Measurements from ENCODE around the gene AQP1. TPM values are rescaled to one million over a fixed set of nuclear protein-coding genes. Genes with fewer than 3 reads are reported as not detected.

AQP1 gene
- total RNA-seq, 1 experiment from 2014 or later = not detected

DNA sequence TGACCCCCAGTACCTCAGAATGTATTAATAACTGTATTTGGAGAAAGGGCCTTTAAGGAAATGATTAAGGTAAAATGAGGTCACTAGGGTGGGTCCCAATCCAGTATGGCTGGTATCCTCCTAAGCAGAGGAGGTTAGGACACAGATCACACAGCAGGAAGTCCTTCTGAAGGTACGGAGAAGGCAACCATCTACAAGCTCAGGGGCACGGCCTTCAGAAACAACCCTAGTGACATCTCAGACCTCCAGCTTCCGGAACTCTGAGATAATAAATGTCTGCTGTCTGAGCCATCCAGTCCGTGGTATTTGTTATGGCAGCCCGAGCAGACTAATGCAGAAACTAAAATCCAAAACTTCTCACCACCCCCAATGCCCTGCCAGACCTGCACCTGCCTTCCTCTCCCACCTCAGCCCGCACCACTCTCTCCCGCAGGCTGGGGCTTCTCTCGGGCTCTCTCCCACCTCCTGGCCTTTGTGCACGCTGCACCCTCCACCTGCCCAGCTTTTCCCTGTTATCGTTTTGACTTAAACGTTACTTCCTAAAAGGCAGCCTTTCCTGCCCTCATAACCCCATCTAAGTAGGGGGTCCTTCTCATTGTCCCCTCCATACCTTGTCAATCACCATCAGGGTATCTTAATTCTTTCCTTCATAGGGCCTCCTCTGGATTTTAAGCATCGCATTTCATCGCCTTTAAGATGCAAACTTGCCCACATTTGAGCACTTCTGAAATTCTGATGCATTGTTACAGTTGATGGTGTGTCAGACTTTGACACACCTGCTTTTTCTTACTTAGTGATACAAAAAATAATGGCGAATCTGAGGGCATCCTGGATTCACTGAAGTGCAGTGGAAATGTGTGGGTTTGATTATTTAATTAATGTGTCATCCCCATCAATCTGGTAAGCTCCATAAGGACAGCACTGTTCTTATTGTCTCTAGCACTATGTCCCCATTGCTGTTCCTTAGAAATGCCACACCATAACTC is 32.2 kb upstream of the AQP1 start:
- peaks cover 12% of the 10 kb centered on the region for H3K36me3 Mint-ChIP-seq (ENCODE audit: insufficient read depth, unreplicated experiment)
- TF ChIP-seq, protein P1, sequence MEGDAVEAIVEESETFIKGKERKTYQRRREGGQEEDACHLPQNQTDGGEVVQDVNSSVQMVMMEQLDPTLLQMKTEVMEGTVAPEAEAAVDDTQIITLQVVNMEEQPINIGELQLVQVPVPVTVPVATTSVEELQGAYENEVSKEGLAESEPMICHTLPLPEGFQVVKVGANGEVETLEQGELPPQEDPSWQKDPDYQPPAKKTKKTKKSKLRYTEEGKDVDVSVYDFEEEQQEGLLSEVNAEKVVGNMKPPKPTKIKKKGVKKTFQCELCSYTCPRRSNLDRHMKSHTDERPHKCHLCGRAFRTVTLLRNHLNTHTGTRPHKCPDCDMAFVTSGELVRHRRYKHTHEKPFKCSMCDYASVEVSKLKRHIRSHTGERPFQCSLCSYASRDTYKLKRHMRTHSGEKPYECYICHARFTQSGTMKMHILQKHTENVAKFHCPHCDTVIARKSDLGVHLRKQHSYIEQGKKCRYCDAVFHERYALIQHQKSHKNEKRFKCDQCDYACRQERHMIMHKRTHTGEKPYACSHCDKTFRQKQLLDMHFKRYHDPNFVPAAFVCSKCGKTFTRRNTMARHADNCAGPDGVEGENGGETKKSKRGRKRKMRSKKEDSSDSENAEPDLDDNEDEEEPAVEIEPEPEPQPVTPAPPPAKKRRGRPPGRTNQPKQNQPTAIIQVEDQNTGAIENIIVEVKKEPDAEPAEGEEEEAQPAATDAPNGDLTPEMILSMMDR (IDR thresholded peaks at IDR 0.05; ENCODE audit: unreplicated experiment) = no peak
- BruUV-seq (replicated peaks) = no TSS peak
- intact Hi-C loops (cut with micrococcal nuclease) = no loop called here
- no peak overlapping the region for H3K4me3 Mint-ChIP-seq (ENCODE audit: unreplicated experiment)
- CTCF ChIA-PET = interaction anchor here (0.7 kb wide), 1 partner anchor 247 kb away, joined by 4 read pairs; no protein-coding TSS in a partner anchor
- POLR2A ChIA-PET = interaction anchor here (0.7 to 1.2 kb wide), 2 partner anchors 9 to 62 kb away, joined by 3 read pairs; no protein-coding TSS in a partner anchor
- no peak for DNase-seq (ENCODE audit: unreplicated experiment)
- H3K9me3 Mint-ChIP-seq (ENCODE audit: unreplicated experiment) = no peaks in the 10 kb centered on the region
- H3K4me1 Mint-ChIP-seq (ENCODE audit: insufficient read depth, unreplicated experiment) = no peaks in the 10 kb centered on the region
- no peaks in the 10 kb centered on the region for H3K27me3 Mint-ChIP-seq (ENCODE audit: insufficient read depth, unreplicated experiment)
- no peak overlapping the region for H3K27ac Mint-ChIP-seq (ENCODE audit: low read depth, unreplicated experiment)

DNA sequence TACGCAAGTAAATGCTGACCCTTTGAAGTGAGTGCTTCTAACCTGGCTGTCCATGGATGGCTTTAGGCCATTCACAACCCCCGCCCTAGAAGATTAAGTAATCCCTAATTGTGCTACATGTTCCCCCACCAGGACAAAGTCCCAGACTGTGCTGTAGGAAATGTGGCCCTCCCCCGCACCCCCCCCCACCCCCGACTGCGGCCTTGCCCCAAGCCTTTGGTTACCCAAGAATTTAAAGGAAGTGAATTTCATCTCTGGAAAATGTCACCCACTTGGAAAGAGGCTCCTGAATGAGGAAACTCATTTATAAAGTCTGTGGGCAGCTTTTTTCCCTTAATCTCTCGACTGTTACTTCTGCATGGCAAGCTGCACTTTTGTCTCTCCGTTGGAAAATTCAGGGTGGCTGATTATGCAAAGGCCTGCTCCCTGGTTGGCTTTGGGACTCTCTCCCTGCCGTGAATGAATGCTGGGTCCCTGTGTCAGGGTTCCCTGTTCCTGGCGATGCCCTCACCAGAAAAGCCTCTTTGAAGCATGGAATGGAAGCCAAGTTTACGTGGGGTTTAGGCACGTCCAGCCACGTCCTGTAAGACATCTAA is 31.4 kb upstream of the AQP1 start:
- Mint-ChIP-seq H3K4me3 (ENCODE audit: unreplicated experiment) (no peak overlapping the region), H3K27me3 (ENCODE audit: insufficient read depth, unreplicated experiment) (no peaks in the 10 kb centered on the region), H3K9me3 (ENCODE audit: unreplicated experiment) (no peaks in the 10 kb centered on the region), H3K27ac (ENCODE audit: low read depth, unreplicated experiment) (no peak overlapping the region), H3K4me1 (ENCODE audit: insufficient read depth, unreplicated experiment) (no peaks in the 10 kb centered on the region), H3K36me3 (ENCODE audit: insufficient read depth, unreplicated experiment) (peaks cover 12% of the 10 kb centered on the region)
- no TSS peak for BruUV-seq (replicated peaks)
- ChIA-PET POLR2A (no interaction called here), CTCF (no interaction called here)
- intact Hi-C loops (cut with micrococcal nuclease) = no loop called here
- no peak for DNase-seq (ENCODE audit: unreplicated experiment)
- TF ChIP-seq, protein P1 (IDR thresholded peaks at IDR 0.05; ENCODE audit: unreplicated experiment) = no peak

DNA sequence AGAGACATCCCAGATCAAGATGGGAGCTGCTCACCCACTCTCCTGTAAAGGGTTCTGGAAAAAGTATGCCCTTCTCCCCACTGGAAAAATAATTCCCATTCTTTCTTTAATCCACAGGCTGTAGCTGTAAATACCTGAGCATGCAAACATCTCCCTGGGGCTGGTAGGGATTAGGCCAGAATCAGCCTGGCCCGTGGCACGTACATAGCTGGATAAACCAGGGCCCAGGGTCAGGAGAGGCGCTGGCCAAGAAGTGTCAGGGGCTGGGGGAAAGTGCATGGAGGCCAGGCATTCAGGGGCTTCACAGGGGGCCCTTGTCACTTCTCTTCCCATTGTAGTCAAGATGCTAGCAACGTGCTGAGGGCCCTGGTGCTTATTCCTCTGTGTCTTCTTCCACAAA is 30.7 kb upstream of the AQP1 start:
- intact Hi-C loops (cut with micrococcal nuclease) = no loop called here
- Mint-ChIP-seq H3K27me3 (ENCODE audit: insufficient read depth, unreplicated experiment) (no peaks in the 10 kb centered on the region), H3K4me1 (ENCODE audit: insufficient read depth, unreplicated experiment) (no peaks in the 10 kb centered on the region), H3K27ac (ENCODE audit: low read depth, unreplicated experiment) (no peak overlapping the region), H3K9me3 (ENCODE audit: unreplicated experiment) (no peaks in the 10 kb centered on the region), H3K36me3 (ENCODE audit: insufficient read depth, unreplicated experiment) (peaks cover 12% of the 10 kb centered on the region), H3K4me3 (ENCODE audit: unreplicated experiment) (no peak overlapping the region)
- no TSS peak for BruUV-seq (replicated peaks)
- ChIA-PET CTCF (interaction anchor here (0.6 to 2.2 kb wide), 2 partner anchors 16 to 58 kb away, joined by 3 to 6 read pairs; no protein-coding TSS in a partner anchor), POLR2A (no interaction called here)
- TF ChIP-seq, protein P1 (IDR thresholded peaks at IDR 0.05; ENCODE audit: unreplicated experiment) = no peak
- no peak for DNase-seq (ENCODE audit: unreplicated experiment)

DNA sequence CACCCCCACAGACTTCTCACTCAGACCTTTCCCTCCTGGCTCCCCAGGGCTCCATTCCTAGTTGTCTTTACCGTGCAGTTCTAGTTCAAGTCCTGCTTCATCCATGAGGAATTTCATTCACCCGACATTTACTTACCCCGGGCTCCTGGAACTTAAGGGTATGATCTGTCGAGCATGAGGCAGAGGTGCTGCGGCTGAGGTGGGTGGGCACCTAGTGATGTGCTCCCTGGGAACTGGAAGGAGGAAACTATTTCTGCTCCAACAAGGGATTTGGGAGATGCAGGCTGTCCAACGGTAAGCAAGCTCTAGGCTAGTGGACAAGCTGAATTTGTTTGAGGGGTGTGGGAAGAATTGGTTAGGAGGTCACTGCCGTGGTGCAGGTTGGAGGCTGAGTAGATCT is 30.2 kb upstream of the AQP1 start:
- ChIA-PET CTCF (interaction anchor here (0.6 to 2.2 kb wide), 2 partner anchors 15 to 58 kb away, joined by 3 to 6 read pairs; no protein-coding TSS in a partner anchor), POLR2A (no interaction called here)
- Mint-ChIP-seq H3K4me1 (ENCODE audit: insufficient read depth, unreplicated experiment) (no peaks in the 10 kb centered on the region), H3K27me3 (ENCODE audit: insufficient read depth, unreplicated experiment) (no peaks in the 10 kb centered on the region), H3K9me3 (ENCODE audit: unreplicated experiment) (no peaks in the 10 kb centered on the region), H3K36me3 (ENCODE audit: insufficient read depth, unreplicated experiment) (peaks cover 12% of the 10 kb centered on the region), H3K27ac (ENCODE audit: low read depth, unreplicated experiment) (no peak overlapping the region), H3K4me3 (ENCODE audit: unreplicated experiment) (no peak overlapping the region)
- no peak for DNase-seq (ENCODE audit: unreplicated experiment)
- TF ChIP-seq, protein P1 (IDR thresholded peaks at IDR 0.05; ENCODE audit: unreplicated experiment) = no peak
- intact Hi-C loops (cut with micrococcal nuclease) = no loop called here
- no TSS peak for BruUV-seq (replicated peaks)
